Gastrocnemius medialis (tissue), 4 donors: ENCODE results near the gene TRAF4. TPM values are rescaled to one million over a fixed set of nuclear protein-coding genes. Genes with fewer than 3 reads are reported as not detected.

Experiments
- ATAC-seq, 2 donors: fragments of 150-250 bp; one replicate each; pipeline ENCODE4 v1.9.1; 2016
- DNase-seq, 2 donors: peaks; one replicate each; pipeline ENCODE4 v3.0.0-alpha.2; 2019
- H3K27ac ChIP-seq, 4 donors: fragments of 200-600 bp; sonication (generic); 1 replicate in 1 of 4; 2 replicates in 3 of 4; pipeline ENCODE4 v1.5.1; 2016 to 2018; ENCODE audit warnings: mild to moderate bottlenecking in 2 of 4, moderate library complexity in 1 of 4
- H3K27me3 ChIP-seq, 3 donors: fragments of 200-600 bp; sonication (generic) in 2 of 3; 1 replicate in 1 of 3; 2 replicates in 2 of 3; pipeline versions ENCODE4 v1.5.1 to v1.6.0; 2016 to 2019; ENCODE audit warnings: mild to moderate bottlenecking in 1 of 3, moderate library complexity in 1 of 3
- H3K36me3 ChIP-seq, 2 donors: fragments of 200-600 bp; sonication (generic) in 1 of 2; one replicate each; pipeline ENCODE4 v1.5.1; 2017 to 2018
- H3K4me1 ChIP-seq, 2 donors: fragments of 200-600 bp; sonication (generic) in 1 of 2; one replicate each; pipeline ENCODE4 v1.5.1; 2016 to 2017; ENCODE audit warnings: mild to moderate bottlenecking in 2 of 2
- H3K4me3 ChIP-seq, 4 donors: fragments of 200-600 bp; sonication (generic) in 3 of 4; 1 replicate in 1 of 4; 2 replicates in 3 of 4; pipeline ENCODE4 v1.5.1; 2016 to 2019; ENCODE audit warnings: mild to moderate bottlenecking in 2 of 4
- H3K9me3 ChIP-seq, 3 donors: fragments of 200-600 bp; sonication (generic) in 2 of 3; 1 replicate in 1 of 3; 2 replicates in 2 of 3; pipeline ENCODE4 v1.5.1; 2016 to 2019
- CTCF ChIP-seq, 5 experiments: fragments of 450-650 bp in 3 of 5; fragments of 200-600 bp in 2 of 5; sonication (generic) in 2 of 5; IDR thresholded peaks in 4 of 5; conservative IDR thresholded peaks in 1 of 5; 1 replicate in 4 of 5; 2 replicates in 1 of 5; pipeline ENCODE4 v1.5.1; 2016 to 2019; ENCODE audit warnings: antibody characterized with exemption in 5 of 5, mild to moderate bottlenecking in 3 of 5, moderate library complexity in 3 of 5
- POLR2A ChIP-seq, 2 donors: fragments of 450-650 bp; IDR thresholded peaks; one replicate each; pipeline ENCODE4 v1.6.1; 2017; ENCODE audit warnings: antibody characterized with exemption in 2 of 2, mild to moderate bottlenecking in 2 of 2, moderate library complexity in 2 of 2
- in situ Hi-C, 4 donors: fragments of 200-750 bp; cut with MboI; loops; one replicate each; pipeline versions ENCODE4 v1.15.0 to v1.8.0; 2017; ENCODE audit warnings: low sequenced_read_pairs in 4 of 4
- intact Hi-C: fragments of 100-400 bp; cut with DNase I; formaldehyde crosslinking; loops from one replicate; pipeline ENCODE4 v1.15.1; 2023; ENCODE audit warnings: low total_unique reads
- total RNA-seq, 4 donors: library from RNA; depleted of rRNA; stranded (reverse); fragments of >200 nt; gene quantifications; one replicate each; pipeline versions ENCODE4 v1.1.0 to v1.2.3, GENCODE V29; 2016

Gene TRAF4
- total RNA-seq, 4 donors from 2014 or later = 2.0 to 6.4 (median 3.8) TPM

GRCh38 chr17:28747051-28747691 is 3.4 kb downstream of the TRAF4 start:
- TF ChIP-seq POLR2A (IDR thresholded peaks at IDR 0.05) (no peak), CTCF (IDR thresholded peaks at IDR 0.05 in 4 of 5, conservative IDR thresholded peaks at IDR 0.05 in 1 of 5) (no peak)
- Histone ChIP-seq H3K27me3 (no peaks in the 10 kb centered on the region), H3K27ac (peak overlapping the region in 1 of 4 donors; percentile 54), H3K4me1 (peaks cover 27 to 29% of the 10 kb centered on the region in 2 donors), H3K4me3 (no peak overlapping the region), H3K9me3 (no peaks in the 10 kb centered on the region), H3K36me3 (no peaks in the 10 kb centered on the region)
- ATAC-seq (no peak), DNase-seq (no peak)
- intact Hi-C loops = no loop called here
- in situ Hi-C loops = no loop called here

- ATAC-seq = no peak
- H3K27ac ChIP-seq = no peak overlapping the region
- H3K36me3 ChIP-seq = no peaks in the 10 kb centered on the region
- intact Hi-C loops (no loop called here), in situ Hi-C loops (no loop called here)
- no peaks in the 10 kb centered on the region for H3K27me3 ChIP-seq
- peaks cover 25 to 29% of the 10 kb centered on the region in 2 donors for H3K4me1 ChIP-seq
- TF ChIP-seq CTCF (IDR thresholded peaks at IDR 0.05 in 4 of 5, conservative IDR thresholded peaks at IDR 0.05 in 1 of 5) = no peak
- TF ChIP-seq POLR2A (IDR thresholded peaks at IDR 0.05) = no peak
- no peak for DNase-seq
- no peaks in the 10 kb centered on the region for H3K9me3 ChIP-seq
- no peak overlapping the region for H3K4me3 ChIP-seq
Measured at GRCh38 chr17:28747801-28748750, 4.3 kb downstream of the TRAF4 start.

- TF ChIP-seq POLR2A (IDR thresholded peaks at IDR 0.05) (no peak), CTCF (IDR thresholded peaks at IDR 0.05 in 4 of 5, conservative IDR thresholded peaks at IDR 0.05 in 1 of 5) (no peak)
- in situ Hi-C loops = no loop called here
- Histone ChIP-seq H3K4me1 (peaks cover 20 to 29% of the 10 kb centered on the region in 2 donors), H3K27me3 (no peaks in the 10 kb centered on the region), H3K36me3 (no peaks in the 10 kb centered on the region), H3K27ac (no peak overlapping the region), H3K4me3 (no peak overlapping the region), H3K9me3 (no peaks in the 10 kb centered on the region)
- no peak for DNase-seq
- no peak for ATAC-seq
- intact Hi-C loops = no loop called here
Measured at GRCh38 chr17:28748852-28749515, 5.2 kb downstream of the TRAF4 start.

- peaks cover 14 to 26% of the 10 kb centered on the region in 2 donors for H3K4me1 ChIP-seq
Measured at GRCh38 chr17:28749516-28750177, 5.8 kb downstream of the TRAF4 start.

More at GRCh38 chr17:28749516-28750177, 5.8 kb downstream of the TRAF4 start:
- H3K4me3 ChIP-seq = no peak overlapping the region
- no peaks in the 10 kb centered on the region for H3K9me3 ChIP-seq
- no peaks in the 10 kb centered on the region for H3K36me3 ChIP-seq
- DNase-seq = no peak
- no peak for ATAC-seq
- intact Hi-C loops (loop anchor here (1.0 kb wide), 1 partner anchor 23 kb away; the partner anchor contains the start of gene TLCD1), in situ Hi-C loops (loop anchor here in 1 of 4 donors (25.0 kb wide), 1 partner anchor 113 kb away; the partner anchor contains the start of gene ERAL1)
- H3K27me3 ChIP-seq = no peaks in the 10 kb centered on the region
- TF ChIP-seq CTCF (IDR thresholded peaks at IDR 0.05 in 4 of 5, conservative IDR thresholded peaks at IDR 0.05 in 1 of 5) (no peak), POLR2A (IDR thresholded peaks at IDR 0.05) (no peak)
- H3K27ac ChIP-seq = no peak overlapping the region
